ENCODE measurements around the gene CCDC188. TPM values are rescaled to one million over a fixed set of nuclear protein-coding genes. Genes with fewer than 3 reads are reported as not detected.

The CCDC188 gene
- total RNA-seq, 5 donors from 2014 or later (not counting 1 experiment from before 2014, with no cell fraction given): 0.18 to 0.66 (median 0.58) TPM; not detected in 2

DNA sequence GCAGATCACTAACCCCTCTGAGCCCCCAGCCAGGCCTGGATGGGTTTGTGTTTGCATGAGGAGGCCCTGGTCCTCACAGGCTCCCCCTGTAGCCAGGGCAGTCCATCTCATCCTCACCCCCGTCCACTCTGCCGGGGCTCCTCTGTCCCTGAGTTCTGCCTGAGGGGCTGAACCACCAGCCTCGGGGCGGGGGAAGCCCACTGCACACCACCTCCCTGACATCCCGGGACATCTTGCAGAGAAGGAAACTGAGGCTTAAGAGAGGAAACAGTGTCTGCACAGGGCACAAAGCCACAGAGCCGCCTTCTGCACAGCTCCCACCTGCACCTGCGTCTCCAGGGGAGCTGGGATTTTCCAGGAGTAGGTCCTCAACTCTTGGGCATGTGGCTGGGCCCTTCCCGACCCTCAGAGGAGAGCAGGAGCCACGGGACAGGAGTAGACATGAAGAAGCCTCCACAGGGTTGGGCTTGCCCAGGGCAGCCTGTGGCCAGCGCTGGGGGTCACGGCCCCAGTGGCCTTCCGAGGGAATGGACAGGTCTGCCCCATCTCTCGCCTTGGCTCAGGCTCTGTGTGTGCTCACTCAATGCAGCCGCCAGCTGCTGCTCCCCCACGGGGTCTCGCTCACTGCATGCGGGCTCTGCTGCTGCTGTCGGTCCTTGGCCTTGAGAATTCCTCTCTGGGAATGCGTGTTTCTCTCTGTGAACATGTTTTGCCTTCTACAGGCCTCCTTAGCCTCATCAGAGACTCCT lies 45.4 kb upstream of the CCDC188 start:
- H3K4me1 ChIP-seq (ENCODE audit: control insufficient read depth in 1 of 2, extremely low read depth in 1 of 2, insufficient read depth in 2 of 2, low read length in 2 of 2): peaks cover 0 to 3% of the 10 kb centered on the region in 2 experiments
- no peak for DNase-seq
- H3K36me3 ChIP-seq (ENCODE audit: control insufficient read depth in 2 of 2, extremely low read depth in 1 of 2, insufficient read depth in 1 of 2, low read length in 1 of 2): no peaks in the 10 kb centered on the region
- 88% methylated on average over 14 of the region's 19 CpGs for WGBS (ENCODE audit: insufficient coverage)
- H3K27ac ChIP-seq (ENCODE audit: low read length): no peak overlapping the region
- POLR2A ChIA-PET: no interaction called here
- Mint-ChIP-seq H3K27me3 (peaks cover 0 to 7% of the 10 kb centered on the region in 2 donors), H3K9me3 (no peaks in the 10 kb centered on the region), H3K36me3 (no peaks in the 10 kb centered on the region), H3K4me3 (no peak overlapping the region), H3K27ac (no peak overlapping the region), H3K4me1 (no peaks in the 10 kb centered on the region)
- no peak for ATAC-seq (replicated peaks in 1 of 4)
- H3K9me3 ChIP-seq: no peaks in the 10 kb centered on the region
- no peak overlapping the region for H3K4me3 ChIP-seq (ENCODE audit: control insufficient read depth in 1 of 2, extremely low read depth in 1 of 2, low read length in 1 of 2)
- peaks cover 0 to 13% of the 10 kb centered on the region in 2 experiments for H3K27me3 ChIP-seq (replicated peaks in 1 of 2; ENCODE audit: control insufficient read depth in 2 of 2, extremely low read depth in 1 of 2, insufficient read depth in 2 of 2, low read length in 1 of 2)
- CTCF ChIA-PET: no interaction called here

- Mint-ChIP-seq H3K27ac (no peak overlapping the region), H3K27me3 (peaks cover 0 to 7% of the 10 kb centered on the region in 2 donors), H3K4me3 (no peak overlapping the region), H3K4me1 (no peaks in the 10 kb centered on the region), H3K36me3 (no peaks in the 10 kb centered on the region), H3K9me3 (no peaks in the 10 kb centered on the region)
- H3K4me3 ChIP-seq (ENCODE audit: control insufficient read depth in 1 of 2, extremely low read depth in 1 of 2, low read length in 1 of 2): no peak overlapping the region
- WGBS (ENCODE audit: insufficient coverage): 46% methylated on average over 10 of the region's 15 CpGs
- ChIA-PET CTCF (interaction anchor here in 1 of 2 donors (0.6 kb wide), 1 partner anchor 64 kb away, joined by 3 read pairs; no protein-coding TSS in a partner anchor), POLR2A (no interaction called here)
- no peak for ATAC-seq (replicated peaks in 1 of 4)
- no peaks in the 10 kb centered on the region for H3K9me3 ChIP-seq
- peaks cover 0 to 13% of the 10 kb centered on the region in 2 experiments for H3K27me3 ChIP-seq (replicated peaks in 1 of 2; ENCODE audit: control insufficient read depth in 2 of 2, extremely low read depth in 1 of 2, insufficient read depth in 2 of 2, low read length in 1 of 2)
- peaks cover 0 to 3% of the 10 kb centered on the region in 2 experiments for H3K4me1 ChIP-seq (ENCODE audit: control insufficient read depth in 1 of 2, extremely low read depth in 1 of 2, insufficient read depth in 2 of 2, low read length in 2 of 2)
- no peaks in the 10 kb centered on the region for H3K36me3 ChIP-seq (ENCODE audit: control insufficient read depth in 2 of 2, extremely low read depth in 1 of 2, insufficient read depth in 1 of 2, low read length in 1 of 2)
- no peak overlapping the region for H3K27ac ChIP-seq (ENCODE audit: low read length)
- peak in 1 of 35 experiments; percentile 5 for DNase-seq
Observed at GRCh38 chr22:20194681-20195593, 44.1 kb upstream of the CCDC188 start.

DNA sequence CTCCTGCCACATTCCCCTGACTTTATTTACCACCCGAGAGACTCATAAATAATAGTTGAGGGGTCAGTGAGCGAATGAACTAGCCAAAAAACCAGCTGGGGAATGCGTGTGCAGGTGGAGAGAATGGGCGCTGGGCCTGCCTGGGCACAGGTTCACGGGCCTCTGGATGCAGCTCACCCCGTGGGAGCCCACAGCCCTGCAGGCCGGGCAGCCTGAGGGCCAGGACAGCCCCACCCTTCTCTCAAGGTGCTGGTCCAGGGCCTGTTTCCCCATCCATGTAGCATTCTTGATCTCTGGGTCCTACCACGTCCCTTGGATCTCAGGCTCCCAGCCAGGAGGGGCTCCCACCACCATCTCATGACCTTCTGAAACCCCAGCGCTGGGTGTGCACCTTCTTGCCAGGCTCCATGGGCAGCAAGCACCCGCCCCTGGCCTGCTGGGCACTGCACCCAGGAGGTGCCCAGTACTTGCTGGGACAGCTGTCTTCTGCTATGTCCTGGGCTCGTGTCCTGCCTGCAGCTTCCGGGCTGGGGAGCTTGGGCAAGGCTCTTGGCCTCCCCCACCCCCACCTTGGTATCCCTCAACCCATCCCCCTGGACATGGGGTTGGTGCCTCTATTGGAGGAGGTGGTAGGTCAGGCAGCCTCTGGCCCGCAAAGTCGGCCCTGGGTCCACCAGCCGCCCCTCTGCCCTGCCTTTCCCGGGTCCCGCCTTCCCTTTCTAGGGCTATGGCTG lies 43.1 kb upstream of the CCDC188 start:
- H3K4me1 Mint-ChIP-seq: no peaks in the 10 kb centered on the region
- Histone ChIP-seq H3K27ac (ENCODE audit: low read length) (no peak overlapping the region), H3K9me3 (no peaks in the 10 kb centered on the region), H3K4me3 (ENCODE audit: control insufficient read depth in 1 of 2, extremely low read depth in 1 of 2, low read length in 1 of 2) (no peak overlapping the region), H3K4me1 (ENCODE audit: control insufficient read depth in 1 of 2, extremely low read depth in 1 of 2, insufficient read depth in 2 of 2, low read length in 2 of 2) (peaks cover 0 to 3% of the 10 kb centered on the region in 2 experiments), H3K27me3 (replicated peaks in 1 of 2; ENCODE audit: control insufficient read depth in 2 of 2, extremely low read depth in 1 of 2, insufficient read depth in 2 of 2, low read length in 1 of 2) (peaks cover 0 to 8% of the 10 kb centered on the region in 2 experiments), H3K36me3 (ENCODE audit: control insufficient read depth in 2 of 2, extremely low read depth in 1 of 2, insufficient read depth in 1 of 2, low read length in 1 of 2) (no peaks in the 10 kb centered on the region)
- H3K9me3 Mint-ChIP-seq: no peaks in the 10 kb centered on the region
- no peaks in the 10 kb centered on the region for H3K36me3 Mint-ChIP-seq
- H3K4me3 Mint-ChIP-seq: no peak overlapping the region
- WGBS (ENCODE audit: insufficient coverage): 79% methylated on average over 16 of the region's 17 CpGs
- no peak overlapping the region for H3K27ac Mint-ChIP-seq
- peaks cover 0 to 7% of the 10 kb centered on the region in 2 donors for H3K27me3 Mint-ChIP-seq
- no peak for DNase-seq
- ChIA-PET POLR2A (no interaction called here), CTCF (no interaction called here)
- ATAC-seq (replicated peaks in 1 of 4): no peak

GRCh38 chr22:20192972-20193760 lies 42.3 kb upstream of the CCDC188 start:
- H3K27ac ChIP-seq (ENCODE audit: low read length): no peak overlapping the region
- ChIA-PET POLR2A (no interaction called here), CTCF (no interaction called here)
- no peak for DNase-seq
- Mint-ChIP-seq H3K36me3 (no peaks in the 10 kb centered on the region), H3K27ac (no peak overlapping the region), H3K4me1 (no peaks in the 10 kb centered on the region), H3K9me3 (no peaks in the 10 kb centered on the region), H3K27me3 (peaks cover 0 to 4% of the 10 kb centered on the region in 2 donors), H3K4me3 (no peak overlapping the region)
- H3K36me3 ChIP-seq (ENCODE audit: control insufficient read depth in 2 of 2, extremely low read depth in 1 of 2, insufficient read depth in 1 of 2, low read length in 1 of 2): no peaks in the 10 kb centered on the region
- peaks cover 0 to 5% of the 10 kb centered on the region in 2 experiments for H3K27me3 ChIP-seq (replicated peaks in 1 of 2; ENCODE audit: control insufficient read depth in 2 of 2, extremely low read depth in 1 of 2, insufficient read depth in 2 of 2, low read length in 1 of 2)
- peaks cover 0 to 3% of the 10 kb centered on the region in 2 experiments for H3K4me1 ChIP-seq (ENCODE audit: control insufficient read depth in 1 of 2, extremely low read depth in 1 of 2, insufficient read depth in 2 of 2, low read length in 2 of 2)
- H3K9me3 ChIP-seq: no peaks in the 10 kb centered on the region
- H3K4me3 ChIP-seq (ENCODE audit: control insufficient read depth in 1 of 2, extremely low read depth in 1 of 2, low read length in 1 of 2): no peak overlapping the region
- no peak for ATAC-seq (replicated peaks in 1 of 4)
- 76% methylated on average over 13 of the region's 20 CpGs for WGBS (ENCODE audit: insufficient coverage)

- Histone ChIP-seq H3K27me3 (replicated peaks in 1 of 2; ENCODE audit: control insufficient read depth in 2 of 2, extremely low read depth in 1 of 2, insufficient read depth in 2 of 2, low read length in 1 of 2) (peaks cover 0 to 3% of the 10 kb centered on the region in 2 experiments), H3K36me3 (ENCODE audit: control insufficient read depth in 2 of 2, extremely low read depth in 1 of 2, insufficient read depth in 1 of 2, low read length in 1 of 2) (no peaks in the 10 kb centered on the region), H3K9me3 (no peaks in the 10 kb centered on the region), H3K4me3 (ENCODE audit: control insufficient read depth in 1 of 2, extremely low read depth in 1 of 2, low read length in 1 of 2) (no peak overlapping the region), H3K27ac (ENCODE audit: low read length) (no peak overlapping the region), H3K4me1 (ENCODE audit: control insufficient read depth in 1 of 2, extremely low read depth in 1 of 2, insufficient read depth in 2 of 2, low read length in 2 of 2) (peaks cover 0 to 3% of the 10 kb centered on the region in 2 experiments)
- H3K4me1 Mint-ChIP-seq: no peaks in the 10 kb centered on the region
- no peaks in the 10 kb centered on the region for H3K36me3 Mint-ChIP-seq
- H3K27ac Mint-ChIP-seq: no peak overlapping the region
- 86% methylated on average over 7 of the region's 10 CpGs for WGBS (ENCODE audit: insufficient coverage)
- DNase-seq: no peak
- CTCF ChIA-PET: no interaction called here
- no peaks in the 10 kb centered on the region for H3K9me3 Mint-ChIP-seq
- POLR2A ChIA-PET: no interaction called here
- ATAC-seq (replicated peaks in 1 of 4): no peak
- H3K4me3 Mint-ChIP-seq: no peak overlapping the region
- no peaks in the 10 kb centered on the region for H3K27me3 Mint-ChIP-seq
Observed at GRCh38 chr22:20192293-20192971, 41.6 kb upstream of the CCDC188 start.

Measured in T-cell (primary cell).